PFSK-1 (cell line): ENCODE results near the gene ADAT3.

Source experiments
- FOXP2 ChIP-seq: optimal IDR thresholded peaks from 2 replicates; pipeline ENCODE3; 2011; ENCODE audit warnings: borderline replicate concordance, control low read depth, inconsistent platforms; ENCODE audit not compliant: insufficient read depth; ENCODE audit errors: extremely low read length, extremely low read depth
- POLR2AphosphoS5 ChIP-seq: IDR thresholded peaks from 2 replicates; pipeline ENCODE4 v1.6.1; 2012; ENCODE audit warnings: low read depth, mild to moderate bottlenecking, control low read depth, low read length, moderate library complexity
- SIN3A ChIP-seq: IDR thresholded peaks from 2 replicates; pipeline ENCODE4 v1.6.1; 2012; ENCODE audit warnings: mild to moderate bottlenecking, low read length, moderate library complexity, borderline replicate concordance; ENCODE audit not compliant: insufficient read depth
- TAF1 ChIP-seq: IDR thresholded peaks from 2 replicates; pipeline ENCODE4 v1.6.1; 2012; ENCODE audit warnings: low read length, control low read depth, borderline replicate concordance; ENCODE audit not compliant: insufficient read depth
- TF ChIP-seq, protein P1 (sequence below), 2 experiments: IDR thresholded peaks; 2 replicates each; pipeline versions ENCODE4 v1.6.1 to v1.8.0; 2011 to 2012; ENCODE audit warnings: low read depth in 2 of 2, low read length in 2 of 2, control low read depth in 1 of 2, inconsistent platforms in 1 of 2, mild to moderate bottlenecking in 1 of 2, moderate library complexity in 1 of 2; ENCODE audit not compliant: insufficient read depth in 1 of 2

The ADAT3 gene

GRCh38 chr19:1893791-1894190, 11.4 kb upstream of the ADAT3 start:
- no peak for TF ChIP-seq FOXP2
- TF ChIP-seq, protein P1, sequence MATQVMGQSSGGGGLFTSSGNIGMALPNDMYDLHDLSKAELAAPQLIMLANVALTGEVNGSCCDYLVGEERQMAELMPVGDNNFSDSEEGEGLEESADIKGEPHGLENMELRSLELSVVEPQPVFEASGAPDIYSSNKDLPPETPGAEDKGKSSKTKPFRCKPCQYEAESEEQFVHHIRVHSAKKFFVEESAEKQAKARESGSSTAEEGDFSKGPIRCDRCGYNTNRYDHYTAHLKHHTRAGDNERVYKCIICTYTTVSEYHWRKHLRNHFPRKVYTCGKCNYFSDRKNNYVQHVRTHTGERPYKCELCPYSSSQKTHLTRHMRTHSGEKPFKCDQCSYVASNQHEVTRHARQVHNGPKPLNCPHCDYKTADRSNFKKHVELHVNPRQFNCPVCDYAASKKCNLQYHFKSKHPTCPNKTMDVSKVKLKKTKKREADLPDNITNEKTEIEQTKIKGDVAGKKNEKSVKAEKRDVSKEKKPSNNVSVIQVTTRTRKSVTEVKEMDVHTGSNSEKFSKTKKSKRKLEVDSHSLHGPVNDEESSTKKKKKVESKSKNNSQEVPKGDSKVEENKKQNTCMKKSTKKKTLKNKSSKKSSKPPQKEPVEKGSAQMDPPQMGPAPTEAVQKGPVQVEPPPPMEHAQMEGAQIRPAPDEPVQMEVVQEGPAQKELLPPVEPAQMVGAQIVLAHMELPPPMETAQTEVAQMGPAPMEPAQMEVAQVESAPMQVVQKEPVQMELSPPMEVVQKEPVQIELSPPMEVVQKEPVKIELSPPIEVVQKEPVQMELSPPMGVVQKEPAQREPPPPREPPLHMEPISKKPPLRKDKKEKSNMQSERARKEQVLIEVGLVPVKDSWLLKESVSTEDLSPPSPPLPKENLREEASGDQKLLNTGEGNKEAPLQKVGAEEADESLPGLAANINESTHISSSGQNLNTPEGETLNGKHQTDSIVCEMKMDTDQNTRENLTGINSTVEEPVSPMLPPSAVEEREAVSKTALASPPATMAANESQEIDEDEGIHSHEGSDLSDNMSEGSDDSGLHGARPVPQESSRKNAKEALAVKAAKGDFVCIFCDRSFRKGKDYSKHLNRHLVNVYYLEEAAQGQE (IDR thresholded peaks at IDR 0.05; ENCODE audit: insufficient read depth in 1 of 2, low read depth in 2 of 2, low read length in 2 of 2), result no peak
- no peak for TF ChIP-seq SIN3A
- no peak for TF ChIP-seq POLR2AphosphoS5
- TF ChIP-seq TAF1, result no peak

GRCh38 chr19:1896508-1896907, 8.7 kb upstream of the ADAT3 start:
- TF ChIP-seq SIN3A, result no peak
- TF ChIP-seq, protein P1 (IDR thresholded peaks at IDR 0.05; ENCODE audit: insufficient read depth in 1 of 2, low read depth in 2 of 2, low read length in 2 of 2), result no peak
- TF ChIP-seq FOXP2, result no peak
- TF ChIP-seq TAF1, result no peak
- TF ChIP-seq POLR2AphosphoS5, result no peak

GRCh38 chr19:1901940-1902404, 3.2 kb upstream of the ADAT3 start:
- TF ChIP-seq TAF1, result no peak
- TF ChIP-seq POLR2AphosphoS5, result no peak
- TF ChIP-seq SIN3A, result no peak
- no peak for TF ChIP-seq FOXP2
- TF ChIP-seq, protein P1 (IDR thresholded peaks at IDR 0.05; ENCODE audit: insufficient read depth in 1 of 2, low read depth in 2 of 2, low read length in 2 of 2), result no peak

DNA sequence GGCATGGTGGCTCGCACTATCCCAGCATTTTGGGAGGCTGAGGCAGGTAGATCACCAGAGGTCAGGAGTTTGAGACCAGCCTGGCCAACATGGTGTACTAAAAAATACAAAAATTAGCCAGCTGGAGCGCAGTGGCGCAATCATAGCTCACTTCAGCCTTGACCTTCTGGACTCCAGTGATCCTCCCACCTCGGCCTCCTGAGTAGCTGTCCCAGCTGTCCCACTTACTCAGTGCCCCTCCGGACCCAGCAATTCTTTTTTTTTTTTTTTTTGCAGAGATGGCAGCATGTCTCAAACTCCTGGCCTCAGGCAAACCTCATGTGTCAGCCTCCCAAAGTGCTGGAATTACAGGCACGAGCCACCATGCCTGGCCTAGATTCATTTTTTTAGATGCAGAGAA, 2.3 kb upstream of the ADAT3 start:
- TF ChIP-seq POLR2AphosphoS5, result no peak
- TF ChIP-seq TAF1, result no peak
- no peak for TF ChIP-seq FOXP2

GRCh38 chr19:1904860-1905109, 414 bp upstream of the ADAT3 start:
- TF ChIP-seq POLR2AphosphoS5, result no peak
- no peak for TF ChIP-seq TAF1

- no peak for TF ChIP-seq FOXP2
Measured at GRCh38 chr19:1905863-1906375, 720 bp downstream of the ADAT3 start.

DNA sequence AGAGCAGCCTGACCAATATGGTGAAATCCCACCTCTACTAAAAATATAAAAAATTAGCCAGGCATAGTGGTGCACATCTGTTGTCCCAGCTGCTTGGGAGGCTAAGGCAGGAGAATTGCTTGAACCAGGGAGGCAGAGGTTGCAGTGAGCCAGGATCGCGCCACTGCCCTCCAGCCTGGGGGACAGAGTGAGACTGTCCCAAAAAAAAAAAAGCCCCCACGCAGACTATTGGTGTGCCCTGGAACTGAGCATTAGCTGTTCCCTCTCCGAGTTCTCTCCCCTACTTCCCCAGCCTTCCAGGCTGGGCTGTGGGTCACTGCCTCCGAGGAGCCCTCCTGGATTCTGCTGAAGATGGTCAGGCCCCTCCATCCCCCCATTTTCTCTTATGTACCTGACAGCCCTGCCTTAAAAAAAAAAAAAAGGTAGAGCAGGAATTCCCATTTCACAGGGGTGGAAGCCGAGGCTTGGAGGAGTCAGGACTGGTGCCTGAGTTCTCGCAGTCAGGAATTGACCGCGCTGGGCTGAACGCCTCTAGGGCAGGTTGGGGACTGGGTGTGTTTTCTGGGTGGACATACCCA, 1.9 kb downstream of the ADAT3 start:
- TF ChIP-seq SIN3A, result no peak
- TF ChIP-seq, protein P1 (IDR thresholded peaks at IDR 0.05; ENCODE audit: insufficient read depth in 1 of 2, low read depth in 2 of 2, low read length in 2 of 2), result no peak
- TF ChIP-seq TAF1, result no peak
- TF ChIP-seq FOXP2, result no peak
- no peak for TF ChIP-seq POLR2AphosphoS5
